Endodermal cell (in vitro differentiated cells): ENCODE results near the gene HMGXB4. TPM values are rescaled to one million over a fixed set of nuclear protein-coding genes. Genes with fewer than 3 reads are reported as not detected.

ENCODE experiments used
- DNase-seq: peaks from one replicate; pipeline ENCODE4 v3.0.0-alpha.2; 2017
- H3K27ac ChIP-seq: 2 replicates; pipeline ENCODE4 v1.5.1; 2013; ENCODE audit warnings: mild to moderate bottlenecking, low read depth, low read length, moderate library complexity
- H3K27me3 ChIP-seq: 2 replicates; pipeline ENCODE4 v1.6.1; 2013; ENCODE audit warnings: mild to moderate bottlenecking, low read length, moderate library complexity; ENCODE audit not compliant: insufficient read depth, control insufficient read depth, poor library complexity, severe bottlenecking
- H3K36me3 ChIP-seq: 2 replicates; pipeline ENCODE4 v1.7.0; 2013; ENCODE audit warnings: mild to moderate bottlenecking, low read length, moderate library complexity; ENCODE audit not compliant: control insufficient read depth, insufficient read depth
- H3K4me1 ChIP-seq: one replicate; pipeline ENCODE4 v1.7.0; 2013; ENCODE audit warnings: low read length; ENCODE audit not compliant: control insufficient read depth, insufficient read depth
- H3K4me3 ChIP-seq: 2 replicates; pipeline ENCODE4 v1.5.1; 2013; ENCODE audit warnings: mild to moderate bottlenecking, low read length, moderate library complexity
- H3K9ac ChIP-seq: 2 replicates; pipeline ENCODE4 v1.6.1; 2013; ENCODE audit warnings: mild to moderate bottlenecking, low read length, moderate library complexity; ENCODE audit not compliant: poor library complexity, severe bottlenecking; ENCODE audit errors: extremely low read depth
- H3K9me3 ChIP-seq: 2 replicates; pipeline ENCODE4 v1.6.1; 2013; ENCODE audit warnings: mild to moderate bottlenecking, low read length, moderate library complexity; ENCODE audit not compliant: control insufficient read depth
- H3K27ac Mint-ChIP-seq: 2 replicates; pipeline ENCODE4 v1.8.0; 2020; ENCODE audit warnings: mixed read lengths
- H3K27me3 Mint-ChIP-seq: 2 replicates; pipeline ENCODE4 v1.8.0; 2021; ENCODE audit warnings: mild to moderate bottlenecking, mixed read lengths; ENCODE audit not compliant: insufficient read depth
- H3K36me3 Mint-ChIP-seq: 2 replicates; pipeline ENCODE4 v1.8.0; 2020; ENCODE audit warnings: low read depth, mixed read lengths
- H3K4me1 Mint-ChIP-seq: 2 replicates; pipeline ENCODE4 v1.8.0; 2020; ENCODE audit warnings: mixed read lengths
- H3K4me3 Mint-ChIP-seq: 2 replicates; pipeline ENCODE4 v1.8.0; 2020; ENCODE audit warnings: mild to moderate bottlenecking, moderate library complexity, mixed read lengths
- H3K9me3 Mint-ChIP-seq: 2 replicates; pipeline ENCODE4 v1.8.0; 2020; ENCODE audit warnings: mild to moderate bottlenecking, mixed read lengths
- CTCF ChIP-seq: fragments of 200-600 bp; sonication (generic); conservative IDR thresholded peaks from 2 replicates; pipeline ENCODE4 v1.5.0; 2021; ENCODE audit warnings: antibody characterized with exemption, mild to moderate bottlenecking
- WGBS, 2 experiments: methylation state at CpG; one replicate each; pipeline versions ENCODE4 v1.1.5 to v1.1.7; 2013; ENCODE audit warnings: missing lambda C conversion rate in 2 of 2, mixed read lengths in 1 of 2; ENCODE audit not compliant: insufficient coverage in 1 of 2, insufficient read length in 1 of 2; 5-methylcytosine and 5-hydroxymethylcytosine counted together
- total RNA-seq, 2 donors: library from RNA; stranded (reverse); fragmentation: NEBNext Ultra II Directional in 1 of 2; extraction: Animal tissue kit (Norgen Biotek cat#: 25700) in 1 of 2; gene quantifications; 2 replicates in 1 of 2; 3 replicates in 1 of 2; pipeline ENCODE4 v1.2.1, GENCODE V29; 2021

HMGXB4 gene
- total RNA-seq, 2 donors from 2014 or later, result 36.2 to 58.9 TPM

GRCh38 chr22:35315141-35315854, 58.0 kb downstream of the HMGXB4 start:
- Histone ChIP-seq H3K27me3 (no peaks in the 10 kb centered on the region), H3K27ac (no peak overlapping the region), H3K36me3 (no peaks in the 10 kb centered on the region), H3K4me3 (no peak overlapping the region), H3K9me3 (no peaks in the 10 kb centered on the region), H3K9ac (no peak overlapping the region), H3K4me1 (peaks cover 3% of the 10 kb centered on the region)
- Mint-ChIP-seq H3K27ac (peak overlapping the region; percentile 39), H3K9me3 (no peaks in the 10 kb centered on the region), H3K27me3 (no peaks in the 10 kb centered on the region), H3K4me3 (no peak overlapping the region), H3K4me1 (peaks cover 19% of the 10 kb centered on the region), H3K36me3 (no peaks in the 10 kb centered on the region)
- no peak for TF ChIP-seq CTCF
- WGBS, 2 experiments, result 88 to 94% methylated on average over 9 to 12 of the region's 12 CpGs
- DNase-seq, result no peak

GRCh38 chr22:35315855-35316745, 58.8 kb downstream of the HMGXB4 start:
- H3K27ac Mint-ChIP-seq, result no peak overlapping the region

GRCh38 chr22:35316751-35317150, 59.5 kb downstream of the HMGXB4 start:
- Mint-ChIP-seq H3K4me3 (no peak overlapping the region), H3K27me3 (no peaks in the 10 kb centered on the region), H3K36me3 (peaks cover 3% of the 10 kb centered on the region), H3K9me3 (no peaks in the 10 kb centered on the region), H3K27ac (no peak overlapping the region), H3K4me1 (peaks cover 7% of the 10 kb centered on the region)
- Histone ChIP-seq H3K36me3 (no peaks in the 10 kb centered on the region), H3K4me3 (no peak overlapping the region), H3K27ac (no peak overlapping the region), H3K9ac (no peak overlapping the region), H3K4me1 (no peaks in the 10 kb centered on the region), H3K27me3 (no peaks in the 10 kb centered on the region), H3K9me3 (no peaks in the 10 kb centered on the region)
- TF ChIP-seq CTCF, result no peak
- no peak for DNase-seq
- 93 to 95% methylated on average over 4 to 7 of the region's 7 CpGs for WGBS, 2 experiments

More at GRCh38 chr22:35315855-35316745, 58.8 kb downstream of the HMGXB4 start:
- Histone ChIP-seq H3K27me3 (no peaks in the 10 kb centered on the region), H3K36me3 (no peaks in the 10 kb centered on the region), H3K27ac (no peak overlapping the region), H3K4me1 (no peaks in the 10 kb centered on the region), H3K4me3 (no peak overlapping the region), H3K9me3 (no peaks in the 10 kb centered on the region), H3K9ac (no peak overlapping the region)
- Mint-ChIP-seq H3K36me3 (peaks cover 3% of the 10 kb centered on the region), H3K4me3 (no peak overlapping the region), H3K9me3 (no peaks in the 10 kb centered on the region), H3K27me3 (no peaks in the 10 kb centered on the region), H3K4me1 (peaks cover 11% of the 10 kb centered on the region)
- DNase-seq, result no peak
- TF ChIP-seq CTCF, result no peak
- 90 to 92% methylated on average over 18 to 27 of the region's 27 CpGs for WGBS, 2 experiments
